Endothelial cell of umbilical vein (primary cell): ENCODE results near the gene XKR8. TPM values are rescaled to one million over a fixed set of nuclear protein-coding genes. Genes with fewer than 3 reads are reported as not detected.

Experiments used
- BruUV-seq: library from RNA; stranded (reverse); fragments of 400-500 nt; replicated peaks from 2 replicates; lab custom pipeline; 2021; lab: Mats Ljungman, UMichigan
- CTCF ChIA-PET: fragments of 300-600, 350-600 bp; sonication (Branson Sonifier 250); formaldehyde crosslinking; loops from one replicate; lab custom pipeline; 2021; ENCODE audit warnings: antibody characterized with exemption, inconsistent platforms; lab: Charles Lee
- POLR2A ChIA-PET: fragments of 300-600, 350-600 bp; sonication (Branson Sonifier 250); formaldehyde crosslinking; loops from one replicate; lab custom pipeline; 2021; ENCODE audit warnings: antibody characterized with exemption, inconsistent platforms; lab: Charles Lee
- DNase-seq: peaks from one replicate; pipeline ENCODE4 v3.0.0-alpha.2; 2011; ENCODE audit warnings: low read depth, low spot score
- FAIRE-seq: peaks from 2 replicates; lab custom pipeline; 2011; peaks lifted over from hg19 to GRCh38; lab: Jason Lieb, UNC
- H2AFZ ChIP-seq: 2 replicates; pipeline ENCODE4 v1.6.0; 2012; ENCODE audit warnings: low read depth, low read length, control low read depth, inconsistent platforms
- H3K27ac ChIP-seq: 2 replicates; pipeline ENCODE4 v1.5.1; 2011; ENCODE audit warnings: low read depth, mild to moderate bottlenecking, control low read depth, low read length, moderate library complexity; ENCODE audit not compliant: insufficient read depth
- H3K27me3 ChIP-seq, 2 experiments: 2 replicates each; pipeline versions ENCODE4 v1.6.0 to v1.6.1; 2011; ENCODE audit warnings: low read length in 2 of 2, mixed read lengths in 1 of 2; ENCODE audit not compliant: control insufficient read depth in 2 of 2, insufficient read depth in 2 of 2
- H3K36me3 ChIP-seq, 2 experiments: 2 replicates in 1 of 2; 3 replicates in 1 of 2; pipeline ENCODE4 v1.5.1; 2011; ENCODE audit warnings: low read length in 2 of 2, mild to moderate bottlenecking in 1 of 2, moderate library complexity in 1 of 2; ENCODE audit not compliant: control insufficient read depth in 2 of 2, insufficient read depth in 2 of 2; ENCODE audit errors: extremely low read depth in 1 of 2
- H3K4me1 ChIP-seq: 3 replicates; pipeline ENCODE4 v1.5.1; 2011; ENCODE audit warnings: mild to moderate bottlenecking, low read length; ENCODE audit not compliant: control insufficient read depth, insufficient read depth; ENCODE audit errors: extremely low read depth
- H3K4me2 ChIP-seq: 2 replicates; pipeline ENCODE4 v1.6.1; 2011; ENCODE audit warnings: low read length, control low read depth, mixed read lengths; ENCODE audit not compliant: insufficient read depth
- H3K4me3 ChIP-seq, 3 experiments: fragments of 200-600 bp in 1 of 3; sonication (generic), shearing (Covaris generic) in 1 of 3; replicated peaks in 1 of 3; 2 replicates each; pipeline ENCODE4 v1.5.1; 2011 to 2016; ENCODE audit warnings: control low read depth in 3 of 3, low read length in 3 of 3, mild to moderate bottlenecking in 2 of 3, inconsistent platforms in 1 of 3, low read depth in 1 of 3, moderate library complexity in 1 of 3; ENCODE audit not compliant: insufficient read depth in 1 of 3
- H3K79me2 ChIP-seq: 2 replicates; pipeline ENCODE4 v1.6.0; 2012; ENCODE audit warnings: low read length, inconsistent platforms; ENCODE audit not compliant: control insufficient read depth, insufficient read depth
- H3K9ac ChIP-seq: replicated peaks from 2 replicates; pipeline ENCODE3; 2011; ENCODE audit warnings: low read length, control low read depth; ENCODE audit not compliant: insufficient read depth; ENCODE audit errors: extremely low read depth
- H3K9me1 ChIP-seq: replicated peaks from 3 replicates; pipeline ENCODE4 v1.6.0; 2011; ENCODE audit warnings: mild to moderate bottlenecking, low read length; ENCODE audit not compliant: control insufficient read depth, insufficient read depth; ENCODE audit errors: extremely low read depth
- H3K9me3 ChIP-seq: replicated peaks from 2 replicates; pipeline ENCODE4 v1.5.1; 2012; ENCODE audit warnings: low read length, inconsistent platforms; ENCODE audit not compliant: control insufficient read depth, insufficient read depth
- H4K20me1 ChIP-seq: replicated peaks from 2 replicates; pipeline ENCODE3; 2011; ENCODE audit warnings: mild to moderate bottlenecking, low read length; ENCODE audit not compliant: control insufficient read depth, insufficient read depth; ENCODE audit errors: extremely low read depth
- CTCF ChIP-seq, 2 donors: IDR thresholded peaks; 1 replicate in 1 of 2; 2 replicates in 1 of 2; pipeline ENCODE4 v1.5.1; 2011; ENCODE audit warnings: low read length in 2 of 2, mild to moderate bottlenecking in 2 of 2, moderate library complexity in 2 of 2, control low read depth in 1 of 2, inconsistent platforms in 1 of 2, low read depth in 1 of 2; ENCODE audit not compliant: insufficient read depth in 1 of 2; ENCODE audit errors: extremely low read depth in 1 of 2
- EZH2 ChIP-seq: IDR thresholded peaks from 2 replicates; pipeline ENCODE4 v1.6.1; 2012; ENCODE audit warnings: borderline replicate concordance, low read depth, mild to moderate bottlenecking, moderate library complexity, low read length, inconsistent platforms; ENCODE audit not compliant: severe bottlenecking
- FOS ChIP-seq: IDR thresholded peaks from 2 replicates; pipeline ENCODE4 v1.6.1; 2011; ENCODE audit warnings: mild to moderate bottlenecking, low read length, moderate library complexity, borderline replicate concordance; ENCODE audit not compliant: insufficient read depth
- GATA2 ChIP-seq: IDR thresholded peaks from 2 replicates; pipeline ENCODE4 v1.7.0; 2011; ENCODE audit warnings: low read depth, mild to moderate bottlenecking, moderate library complexity, mixed read lengths, low read length; ENCODE audit not compliant: insufficient read length, insufficient read depth
- JUN ChIP-seq: IDR thresholded peaks from 2 replicates; pipeline ENCODE4 v1.6.1; 2011; ENCODE audit warnings: borderline replicate concordance, low read depth; ENCODE audit not compliant: insufficient read length, insufficient read depth
- MAX ChIP-seq: IDR thresholded peaks from 2 replicates; pipeline ENCODE4 v1.6.1; 2011; ENCODE audit not compliant: insufficient read depth, insufficient read length
- MYC ChIP-seq: IDR thresholded peaks from one replicate; pipeline ENCODE4 v1.6.1; 2011; ENCODE audit warnings: mild to moderate bottlenecking, low read depth, low read length
- POLR2A ChIP-seq: IDR thresholded peaks from 2 replicates; pipeline ENCODE4 v1.6.1; 2012; ENCODE audit warnings: low read depth, mild to moderate bottlenecking, control low read depth, low read length
- POLR2AphosphoS5 ChIP-seq: IDR thresholded peaks from 2 replicates; pipeline ENCODE4 v1.6.1; 2012; ENCODE audit warnings: low read depth, mild to moderate bottlenecking, control low read depth, low read length, moderate library complexity; ENCODE audit not compliant: insufficient read depth
- dilution Hi-C: fragments of 300-500 bp; cut with MboI; formaldehyde crosslinking; loops from one replicate; pipeline ENCODE4 v1.15.0; 2019; ENCODE audit warnings: low sequenced_read_pairs; ENCODE audit not compliant: extremely low pct_ligation_motif_present
- intact Hi-C: fragments of 100-400 bp; cut with micrococcal nuclease; formaldehyde crosslinking; loops from one replicate; pipeline ENCODE4 v1.10.0; 2022
- polyA plus RNA-seq, 4 experiments: library from polyadenylated mRNA; depleted of rRNA in 3 of 4; stranded (reverse) in 3 of 4; unstranded in 1 of 4; fragments of >200 nt; gene quantifications; 2 replicates each; pipeline versions ENCODE4 v1.2.1 to v1.2.3, GENCODE V29; 2011 to 2012; ENCODE audit warnings: missing spikeins in 1 of 4
- total RNA-seq: library from RNA; stranded (reverse); gene quantifications from 2 replicates; pipeline ENCODE4 v1.2.3, GENCODE V29; 2021

Gene XKR8
- total and polyA plus RNA-seq, 2 donors (not counting 3 experiments of a cell fraction or from before 2014, with no cell fraction given), result 10.0 to 13.1 TPM

GRCh38 chr1:27938488-27938887, 21.3 kb upstream of the XKR8 start:
- no peak for DNase-seq
- ChIA-PET CTCF (interaction anchor here (0.8 to 2.9 kb wide), 3 partner anchors 14 to 42 kb away, joined by 4 to 26 read pairs (median 4); no protein-coding TSS in a partner anchor), POLR2A (no interaction called here)
- dilution Hi-C loops (no loop called here), intact Hi-C loops (no loop called here)
- H3K9me1 ChIP-seq, result no peaks in the 10 kb centered on the region
- H3K4me1 ChIP-seq, result peaks cover 7% of the 10 kb centered on the region
- no TSS peak for BruUV-seq
- no peak overlapping the region for H3K4me2 ChIP-seq
- no peaks in the 10 kb centered on the region for H3K79me2 ChIP-seq
- no peaks in the 10 kb centered on the region for H3K36me3 ChIP-seq
- TF ChIP-seq FOS (no peak), GATA2 (no peak), MYC (no peak), CTCF (IDR thresholded peaks at IDR 0.05; ENCODE audit: extremely low read depth in 1 of 2, insufficient read depth in 1 of 2, low read depth in 1 of 2, low read length in 2 of 2) (no peak), POLR2A (no peak), JUN (no peak), MAX (no peak), POLR2AphosphoS5 (no peak), EZH2 (no peak)
- H4K20me1 ChIP-seq, result no peaks in the 10 kb centered on the region
- peaks cover 0 to 5% of the 10 kb centered on the region in 2 experiments for H3K27me3 ChIP-seq
- no peak for FAIRE-seq
- H2AFZ ChIP-seq, result no peak overlapping the region
- no peak overlapping the region for H3K9ac ChIP-seq
- no peak overlapping the region for H3K4me3 ChIP-seq
- no peak overlapping the region for H3K27ac ChIP-seq
- no peaks in the 10 kb centered on the region for H3K9me3 ChIP-seq
